Heart right ventricle (tissue), 16 donors: Measurements from ENCODE around the gene KANSL1. TPM values are rescaled to one million over a fixed set of nuclear protein-coding genes. Genes with fewer than 3 reads are reported as not detected.

Source experiments
- ATAC-seq, 8 donors: fragments of 200-7000 bp; cut with Tn5 transposase; one replicate each; pipeline ENCODE4 v1.9.1; 2020; ENCODE audit warnings: mild to moderate bottlenecking in 8 of 8, moderate library complexity in 8 of 8, moderate number of reproducible peaks in 1 of 8
- DNase-seq, 2 donors: peaks; one replicate each; pipeline ENCODE4 v3.0.0-alpha.2; 2020
- H3K27ac ChIP-seq, 10 donors: fragments of 200-600 bp; sonication (generic) in 2 of 10; one replicate each; pipeline versions ENCODE4 v1.5.0 to v1.8.0; 2020 to 2022; ENCODE audit warnings: mild to moderate bottlenecking in 3 of 10
- H3K27me3 ChIP-seq, 7 donors: fragments of 200-600 bp; one replicate each; pipeline ENCODE4 v1.8.0; 2021 to 2022; ENCODE audit warnings: mild to moderate bottlenecking in 2 of 7
- H3K36me3 ChIP-seq, 9 donors: fragments of 200-600 bp; sonication (generic) in 1 of 9; one replicate each; pipeline versions ENCODE4 v1.5.0 to v1.8.0; 2020 to 2022; ENCODE audit warnings: mild to moderate bottlenecking in 2 of 9
- H3K4me1 ChIP-seq, 9 donors: fragments of 200-600 bp; sonication (generic) in 1 of 9; one replicate each; pipeline versions ENCODE4 v1.5.0 to v1.8.0; 2020 to 2022; ENCODE audit warnings: mild to moderate bottlenecking in 4 of 9
- H3K4me3 ChIP-seq, 10 donors: fragments of 200-600 bp; sonication (generic) in 2 of 10; one replicate each; pipeline versions ENCODE4 v1.5.0 to v1.8.0; 2020 to 2022; ENCODE audit warnings: mild to moderate bottlenecking in 7 of 10, moderate library complexity in 2 of 10
- H3K9me3 ChIP-seq, 11 donors: fragments of 200-600 bp in 10 of 11; sonication (generic) in 2 of 11; one replicate each; pipeline versions ENCODE4 v1.5.0 to v1.8.0; 2013 to 2022; ENCODE audit warnings: mild to moderate bottlenecking in 2 of 11, control low read depth in 1 of 11, moderate library complexity in 1 of 11
- WGBS, 2 donors: extraction: QIAGEN DNeasy Blood & Tissue Kit; methylation state at CpG; one replicate each; pipeline ENCODE4 v1.1.7; 2013; ENCODE audit warnings: inconsistent platforms in 1 of 2; 5-methylcytosine and 5-hydroxymethylcytosine counted together
- intact Hi-C, 10 donors: fragments of 100-400 bp; cut with DNase I; formaldehyde crosslinking; loops; one replicate each; pipeline versions ENCODE4 v1.11.1 to v1.14.2; 2022
- polyA plus RNA-seq, 2 donors: library from polyadenylated mRNA; stranded (reverse); fragments of 200-250 nt; gene quantifications; one replicate each; pipeline ENCODE4 v1.2.3, GENCODE V29; 2013
- total RNA-seq, 10 donors: library from RNA; stranded (reverse); fragmentation: NEBNext Ultra II Directional in 3 of 10; extraction: Animal tissue kit (Norgen Biotek cat#: 25700) in 3 of 10; gene quantifications; one replicate each; pipeline versions ENCODE4 v1.2.1 to v1.2.4, GENCODE V29; 2021 to 2023
- TF ChIP-seq, protein P1 (sequence below), 9 donors: fragments of 200-600 bp; sonication (generic) in 2 of 9; IDR thresholded peaks; one replicate each; pipeline versions ENCODE4 v1.5.0 to v1.8.0; 2021 to 2022; ENCODE audit warnings: antibody characterized with exemption in 9 of 9, mild to moderate bottlenecking in 5 of 9, moderate library complexity in 1 of 9
- donor health status: Arrhythmogenic right ventricular cardiomyopathy.
- donor health status: ischemic (EF 13 %, LVEDD 7.1; RV severe dilation, severe dysfunction).
- donor health status: healthy with polysubstance abuse.
- donor health status: DM: no; HTN: yes; CAD: no.
- donor health status: DM: no; HTN: no; CAD: no.
- donor health status: ischemic (EF 25% LVEDD 6.9; RV normal size, moderate dysfunction).
- donor health status: ischemic (EF 25% LVEDD 5.7; RV mildly dilated, moderate dysfunction).
- donor health status: healthy.
- donor health status: DM: yes; HTN: yes; CAD: no.
- donor health status: Ischemic cardiomyopathy.
- donor health status: ischemic (EF 35%, LVEDD 5.7; RV mildly dilated, moderate dysfunction).
- donor health status: nonischemic (EF 11% LVEDD 7.7; RV severe dilation, severe dysfunction).
- donor health status: DM: yes; HTN: yes; CAD: no.
- donor health status: PGD.
- donor health status: ischemic (EF 29% LVEDD 5.4; RV normal size, mild dysfunction).
- donor health status: nonischemic (EF 23%, LVEDD 6.1; RV moderate dilation, normal function).

KANSL1 gene
- total and polyA plus RNA-seq, 12 donors, result 8.2 to 52.5 (median 41.1) TPM

GRCh38 chr17:46030752-46031151 lies 162.5 kb downstream of the KANSL1 start:
- Histone ChIP-seq H3K27me3 (no peaks in the 10 kb centered on the region), H3K4me3 (no peak overlapping the region), H3K4me1 (peaks cover 0 to 32% (median 18%) of the 10 kb centered on the region in 9 donors), H3K27ac (no peak overlapping the region), H3K9me3 (no peaks in the 10 kb centered on the region), H3K36me3 (peaks cover 0 to 100% (median 43%) of the 10 kb centered on the region in 9 donors)
- WGBS, 2 donors, result 83 to 84% methylated on average over 3 of the region's 3 CpGs
- TF ChIP-seq, protein P1, sequence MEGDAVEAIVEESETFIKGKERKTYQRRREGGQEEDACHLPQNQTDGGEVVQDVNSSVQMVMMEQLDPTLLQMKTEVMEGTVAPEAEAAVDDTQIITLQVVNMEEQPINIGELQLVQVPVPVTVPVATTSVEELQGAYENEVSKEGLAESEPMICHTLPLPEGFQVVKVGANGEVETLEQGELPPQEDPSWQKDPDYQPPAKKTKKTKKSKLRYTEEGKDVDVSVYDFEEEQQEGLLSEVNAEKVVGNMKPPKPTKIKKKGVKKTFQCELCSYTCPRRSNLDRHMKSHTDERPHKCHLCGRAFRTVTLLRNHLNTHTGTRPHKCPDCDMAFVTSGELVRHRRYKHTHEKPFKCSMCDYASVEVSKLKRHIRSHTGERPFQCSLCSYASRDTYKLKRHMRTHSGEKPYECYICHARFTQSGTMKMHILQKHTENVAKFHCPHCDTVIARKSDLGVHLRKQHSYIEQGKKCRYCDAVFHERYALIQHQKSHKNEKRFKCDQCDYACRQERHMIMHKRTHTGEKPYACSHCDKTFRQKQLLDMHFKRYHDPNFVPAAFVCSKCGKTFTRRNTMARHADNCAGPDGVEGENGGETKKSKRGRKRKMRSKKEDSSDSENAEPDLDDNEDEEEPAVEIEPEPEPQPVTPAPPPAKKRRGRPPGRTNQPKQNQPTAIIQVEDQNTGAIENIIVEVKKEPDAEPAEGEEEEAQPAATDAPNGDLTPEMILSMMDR (IDR thresholded peaks at IDR 0.05), result no peak
- no peak for ATAC-seq
- intact Hi-C loops, result no loop called here
- DNase-seq, result no peak

DNA sequence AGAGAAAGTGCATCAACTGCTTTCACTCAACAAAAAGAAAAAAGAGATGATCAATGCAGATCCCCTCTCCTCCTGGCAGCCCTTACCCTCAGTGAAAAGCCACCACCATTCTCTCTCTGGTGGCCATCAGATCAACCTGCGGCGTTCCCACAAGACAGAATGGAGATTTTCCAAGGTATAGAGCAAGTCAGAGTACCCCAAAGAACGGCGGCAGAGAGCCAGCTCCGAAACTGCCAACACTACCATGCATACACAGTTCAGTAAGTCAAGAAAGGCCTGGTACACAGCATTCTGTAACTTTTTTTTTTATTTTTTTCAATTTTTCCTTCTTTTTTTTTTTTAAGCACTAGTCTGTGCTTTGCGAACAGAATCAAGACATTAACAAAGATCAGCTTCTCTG lies 163.6 kb downstream of the KANSL1 start:
- H3K27ac ChIP-seq, result no peak overlapping the region
- WGBS, 2 donors, result 98 to 99% methylated on average over 6 of the region's 6 CpGs
- TF ChIP-seq, protein P1 (IDR thresholded peaks at IDR 0.05), result no peak
- H3K4me3 ChIP-seq, result no peak overlapping the region
- DNase-seq (no peak), ATAC-seq (no peak)
- no peaks in the 10 kb centered on the region for H3K9me3 ChIP-seq
- H3K36me3 ChIP-seq, result peaks cover 0 to 96% (median 37%) of the 10 kb centered on the region in 9 donors
- no peaks in the 10 kb centered on the region for H3K27me3 ChIP-seq
- intact Hi-C loops, result no loop called here
- H3K4me1 ChIP-seq, result peaks cover 0 to 36% (median 18%) of the 10 kb centered on the region in 9 donors

DNA sequence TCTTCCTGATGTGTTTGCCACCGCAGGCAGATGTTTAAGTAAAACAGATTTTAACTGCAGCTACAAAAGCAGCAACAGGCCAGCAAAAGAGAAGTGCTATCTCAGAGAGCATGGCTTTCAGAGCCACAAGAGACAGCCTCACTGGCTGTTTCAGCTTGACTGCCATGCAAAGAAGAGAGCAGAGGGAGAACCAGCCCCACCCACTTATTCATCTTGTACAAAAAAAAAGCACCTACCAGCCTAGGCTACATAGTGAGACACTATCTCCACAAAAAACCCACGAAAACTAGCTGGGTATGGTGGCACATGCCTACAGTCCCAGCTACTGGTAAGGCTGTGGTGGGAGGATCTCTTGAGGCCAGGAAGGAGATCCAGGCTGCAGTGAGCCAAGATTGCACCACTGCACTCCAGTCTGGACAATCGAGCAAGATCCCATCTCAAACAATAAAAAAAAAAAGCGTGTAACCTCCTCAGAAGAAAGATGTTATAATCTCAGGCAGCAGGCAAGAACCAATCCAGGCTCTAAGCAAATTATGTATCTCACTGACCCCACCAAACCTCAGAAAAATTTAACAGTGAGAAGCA lies 164.2 kb downstream of the KANSL1 start:
- H3K4me1 ChIP-seq, result peaks cover 0 to 36% (median 18%) of the 10 kb centered on the region in 9 donors
- TF ChIP-seq, protein P1 (IDR thresholded peaks at IDR 0.05), result no peak
- peaks cover 0 to 94% (median 32%) of the 10 kb centered on the region in 9 donors for H3K36me3 ChIP-seq
- no peaks in the 10 kb centered on the region for H3K27me3 ChIP-seq
- H3K4me3 ChIP-seq, result no peak overlapping the region
- 76 to 91% methylated on average over 4 of the region's 4 CpGs for WGBS, 2 donors
- no peak overlapping the region for H3K27ac ChIP-seq
- ATAC-seq (no peak), DNase-seq (no peak)
- H3K9me3 ChIP-seq, result no peaks in the 10 kb centered on the region
- intact Hi-C loops, result no loop called here

GRCh38 chr17:46028374-46028773 lies 164.9 kb downstream of the KANSL1 start:
- WGBS, 2 donors, result 81 to 83% methylated on average over 3 of the region's 3 CpGs
- Histone ChIP-seq H3K4me3 (no peak overlapping the region), H3K27me3 (no peaks in the 10 kb centered on the region), H3K4me1 (peaks cover 0 to 36% (median 18%) of the 10 kb centered on the region in 9 donors), H3K27ac (peak overlapping the region in 4 of 10 donors; percentile 1 to 64 (median 36)), H3K9me3 (no peaks in the 10 kb centered on the region), H3K36me3 (peaks cover 0 to 94% (median 25%) of the 10 kb centered on the region in 9 donors)
- no peak for DNase-seq
- TF ChIP-seq, protein P1 (IDR thresholded peaks at IDR 0.05), result no peak
- intact Hi-C loops, result no loop called here
- ATAC-seq, result no peak
